DND-41 (cell line): ENCODE measurements around the gene SLC1A3.

ENCODE experiments used
- EZH2 ChIP-seq: IDR thresholded peaks from 3 replicates; pipeline ENCODE4 v1.6.1; 2012; ENCODE audit warnings: borderline replicate concordance, low read depth, mild to moderate bottlenecking, moderate library complexity, low read length, inconsistent platforms; ENCODE audit not compliant: severe bottlenecking
- TF ChIP-seq, protein P1 (sequence below): IDR thresholded peaks from 2 replicates; pipeline ENCODE4 v1.5.1; 2012; ENCODE audit warnings: borderline replicate concordance, low read length, moderate library complexity, mild to moderate bottlenecking; ENCODE audit not compliant: poor library complexity, severe bottlenecking; ENCODE audit errors: extremely low read depth

DNA sequence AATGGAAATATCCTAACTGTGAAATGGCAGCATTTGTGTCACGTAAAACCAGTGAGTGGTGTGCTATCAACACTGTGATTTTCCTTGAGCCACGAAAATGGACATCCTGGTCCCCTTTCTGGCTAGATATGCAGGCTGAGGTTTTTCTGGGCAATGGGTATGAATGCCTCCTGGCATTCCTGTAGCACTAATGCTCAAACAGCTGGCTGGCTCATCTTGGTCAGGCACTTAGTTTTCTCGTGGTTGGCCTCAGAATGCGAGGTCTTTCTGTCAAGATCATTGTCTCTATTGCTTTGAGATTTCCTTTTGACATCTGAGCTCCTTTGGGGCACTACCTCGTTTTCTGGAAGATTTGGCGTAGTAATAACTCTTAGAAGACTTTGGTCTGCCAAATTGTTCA lies 15.6 kb downstream of the SLC1A3 start:
- TF ChIP-seq, protein P1, sequence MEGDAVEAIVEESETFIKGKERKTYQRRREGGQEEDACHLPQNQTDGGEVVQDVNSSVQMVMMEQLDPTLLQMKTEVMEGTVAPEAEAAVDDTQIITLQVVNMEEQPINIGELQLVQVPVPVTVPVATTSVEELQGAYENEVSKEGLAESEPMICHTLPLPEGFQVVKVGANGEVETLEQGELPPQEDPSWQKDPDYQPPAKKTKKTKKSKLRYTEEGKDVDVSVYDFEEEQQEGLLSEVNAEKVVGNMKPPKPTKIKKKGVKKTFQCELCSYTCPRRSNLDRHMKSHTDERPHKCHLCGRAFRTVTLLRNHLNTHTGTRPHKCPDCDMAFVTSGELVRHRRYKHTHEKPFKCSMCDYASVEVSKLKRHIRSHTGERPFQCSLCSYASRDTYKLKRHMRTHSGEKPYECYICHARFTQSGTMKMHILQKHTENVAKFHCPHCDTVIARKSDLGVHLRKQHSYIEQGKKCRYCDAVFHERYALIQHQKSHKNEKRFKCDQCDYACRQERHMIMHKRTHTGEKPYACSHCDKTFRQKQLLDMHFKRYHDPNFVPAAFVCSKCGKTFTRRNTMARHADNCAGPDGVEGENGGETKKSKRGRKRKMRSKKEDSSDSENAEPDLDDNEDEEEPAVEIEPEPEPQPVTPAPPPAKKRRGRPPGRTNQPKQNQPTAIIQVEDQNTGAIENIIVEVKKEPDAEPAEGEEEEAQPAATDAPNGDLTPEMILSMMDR = no peak
- TF ChIP-seq EZH2 = no peak
